HG03571 (cell line): ENCODE data around the gene ADGRL3.

Experiments used
- ATAC-seq: cut with Tn5 transposase; IDR thresholded peaks from one replicate; pipeline ENCODE4 v1.9.1; 2021; ENCODE audit not compliant: unreplicated experiment

Gene ADGRL3

GRCh38 chr4:61533140-61533539, 333.0 kb downstream of the ADGRL3 start:
- ATAC-seq, result no peak

DNA sequence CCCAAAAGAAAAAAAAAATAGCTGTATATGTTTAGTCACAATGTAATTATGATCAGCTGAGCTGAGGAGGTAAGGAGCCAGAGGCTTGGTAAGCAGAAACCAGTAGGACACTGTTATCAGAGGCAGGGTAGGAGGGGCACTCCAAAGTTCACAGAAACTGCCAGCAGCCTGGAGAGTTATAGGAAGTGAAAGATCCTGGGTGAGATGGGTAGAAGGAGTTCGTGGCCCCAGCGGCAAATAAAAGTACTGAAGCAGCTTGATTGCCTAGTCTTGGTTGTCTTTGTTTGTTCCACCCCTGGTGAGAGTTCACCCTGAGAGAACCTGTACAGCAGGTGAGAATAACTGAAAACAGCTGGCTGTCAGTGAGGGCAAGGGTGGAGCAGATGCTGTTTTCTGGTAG, 340.8 kb downstream of the ADGRL3 start:
- no peak for ATAC-seq

DNA sequence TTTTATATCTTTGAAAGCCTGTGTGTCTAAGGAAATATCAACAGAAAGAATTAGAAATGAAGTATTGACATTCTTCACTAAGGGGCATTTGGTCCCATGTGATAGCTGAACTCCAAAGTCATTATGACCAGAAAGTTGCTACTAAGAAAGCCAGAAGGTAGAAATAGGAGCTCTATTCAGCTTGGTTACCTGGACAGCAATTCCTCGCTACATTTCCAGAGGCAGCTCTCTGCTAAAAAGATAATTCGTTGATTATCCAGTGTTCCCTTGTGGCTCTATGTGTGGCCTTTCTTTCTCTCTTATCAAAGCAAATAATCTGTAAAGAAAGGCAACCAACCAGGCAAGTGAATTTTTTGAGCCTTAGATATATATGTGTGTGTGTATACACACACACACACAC, 341.3 kb downstream of the ADGRL3 start:
- no peak for ATAC-seq

- ATAC-seq, result no peak
These were observed 343.9 kb downstream of the ADGRL3 start for GRCh38 chr4:61543976-61544375.

GRCh38 chr4:61545902-61546480, 345.9 kb downstream of the ADGRL3 start:
- ATAC-seq, result no peak

DNA sequence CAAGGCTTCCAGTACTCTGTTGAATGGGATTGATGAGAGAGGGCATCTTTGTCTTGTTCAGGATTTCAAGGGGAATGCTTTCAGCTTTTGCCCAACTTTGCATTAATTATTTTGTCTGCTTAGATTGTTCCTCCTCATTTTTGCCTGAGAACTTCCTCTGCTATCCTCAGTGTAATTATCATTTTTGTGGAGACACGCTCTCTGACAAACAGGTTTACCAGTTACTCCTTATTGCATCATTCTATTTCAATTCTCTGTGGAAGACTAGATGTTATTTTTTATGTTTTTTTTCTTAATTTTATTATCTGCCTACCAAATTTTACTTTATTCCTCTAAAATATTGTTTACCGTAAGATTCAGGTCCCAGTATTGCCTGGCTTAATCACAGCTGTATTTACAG, 349.2 kb downstream of the ADGRL3 start:
- no peak for ATAC-seq

GRCh38 chr4:61553557-61554125, 353.5 kb downstream of the ADGRL3 start:
- ATAC-seq, result no peak

DNA sequence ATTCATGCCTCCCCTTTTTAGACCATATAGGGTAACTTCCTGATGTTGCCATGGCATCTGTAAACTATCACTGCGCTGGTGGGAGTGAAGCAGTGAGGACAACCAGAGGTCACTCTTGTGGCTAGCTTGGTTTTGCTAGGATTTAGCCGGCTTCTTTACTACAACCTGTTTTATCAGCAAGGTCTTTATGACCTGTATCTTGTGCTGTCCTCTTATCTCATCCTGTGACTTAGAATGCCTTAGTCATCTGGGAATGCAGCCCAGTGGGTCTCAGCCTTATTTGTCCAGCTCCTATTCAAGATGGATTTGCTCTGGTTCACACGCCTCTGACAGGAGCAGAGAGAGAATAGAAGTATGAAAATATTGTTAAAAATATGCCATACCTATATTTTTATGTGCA, 355.7 kb downstream of the ADGRL3 start:
- no peak for ATAC-seq

GRCh38 chr4:61556277-61556676, 356.2 kb downstream of the ADGRL3 start:
- no peak for ATAC-seq

DNA sequence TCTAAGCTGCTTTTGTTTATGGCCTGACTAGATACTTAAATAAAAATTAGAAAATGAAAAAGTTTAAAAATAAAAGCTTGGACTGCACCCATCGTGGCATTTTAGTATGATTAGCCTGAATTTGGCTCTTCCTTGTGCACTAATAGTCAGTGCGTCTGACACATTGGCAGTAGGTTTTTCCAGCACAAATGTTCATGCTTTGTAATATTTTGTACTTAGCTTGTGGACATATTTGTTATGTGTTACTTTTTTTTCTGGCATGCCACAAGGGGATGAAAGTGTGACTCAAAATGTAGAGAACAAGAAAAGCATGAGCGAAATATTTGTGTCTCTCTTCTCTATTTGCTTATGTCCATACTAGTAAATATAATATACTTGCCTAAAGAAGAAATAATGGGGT, 359.3 kb downstream of the ADGRL3 start:
- no peak for ATAC-seq

DNA sequence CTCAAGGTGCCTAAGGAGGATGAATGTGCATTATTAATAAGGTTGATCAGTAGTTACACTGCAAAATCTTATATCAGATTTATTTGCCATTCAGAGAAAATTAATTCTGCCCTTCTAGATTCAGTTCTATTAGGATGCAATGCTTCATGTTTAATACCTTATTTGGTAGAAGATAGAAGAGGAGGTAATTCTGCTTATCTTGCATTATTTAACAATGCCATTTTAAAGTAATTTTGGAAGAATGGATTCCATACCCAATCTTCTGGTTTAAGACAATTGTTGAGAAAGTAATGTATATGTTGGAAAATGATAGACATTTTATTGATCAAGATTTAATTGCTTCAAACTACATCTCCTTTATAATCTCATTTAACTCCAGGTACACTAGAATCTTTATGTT, 360.9 kb downstream of the ADGRL3 start:
- no peak for ATAC-seq

DNA sequence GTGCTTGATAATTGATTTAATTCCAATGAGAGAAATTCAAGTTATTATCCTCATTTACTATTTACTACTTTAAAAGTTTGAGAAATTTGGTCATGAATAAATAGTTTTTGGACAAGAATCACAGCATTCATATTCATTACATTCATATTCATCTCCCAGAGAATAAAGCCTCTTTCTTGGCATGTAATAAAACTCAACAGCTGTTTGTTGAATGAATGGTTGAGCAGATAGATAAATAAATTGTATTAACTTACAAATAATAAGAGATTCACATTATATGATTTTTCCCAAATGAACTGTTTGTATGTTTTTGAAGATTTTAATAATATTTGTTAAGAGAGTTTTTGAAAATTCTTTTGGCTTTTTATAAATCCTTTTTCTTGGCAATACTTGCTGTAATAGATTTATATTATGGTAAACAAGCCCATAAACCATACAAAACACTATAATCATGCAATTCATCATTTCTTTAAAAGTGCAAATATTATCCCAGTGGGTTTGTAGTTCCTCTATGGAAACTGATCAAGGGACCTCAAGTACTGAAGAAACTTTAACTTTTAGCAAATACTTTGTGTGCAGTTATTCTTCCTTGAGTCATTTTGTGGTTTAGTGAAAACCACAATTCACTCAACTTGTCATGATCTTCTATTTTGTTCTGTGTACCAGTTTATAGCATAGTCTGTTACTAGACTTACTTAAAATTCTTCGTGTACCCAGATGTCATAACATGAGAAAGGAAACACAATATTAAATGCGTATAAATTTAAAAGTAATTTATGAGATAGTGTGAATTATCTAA, 371.8 kb downstream of the ADGRL3 start:
- no peak for ATAC-seq

GRCh38 chr4:61575796-61576195, 375.7 kb downstream of the ADGRL3 start:
- ATAC-seq, result no peak

GRCh38 chr4:61579786-61580185, 379.7 kb downstream of the ADGRL3 start:
- no peak for ATAC-seq

GRCh38 chr4:61580721-61581377, 380.7 kb downstream of the ADGRL3 start:
- ATAC-seq, result no peak

GRCh38 chr4:61583696-61584095, 383.6 kb downstream of the ADGRL3 start:
- ATAC-seq, result no peak

DNA sequence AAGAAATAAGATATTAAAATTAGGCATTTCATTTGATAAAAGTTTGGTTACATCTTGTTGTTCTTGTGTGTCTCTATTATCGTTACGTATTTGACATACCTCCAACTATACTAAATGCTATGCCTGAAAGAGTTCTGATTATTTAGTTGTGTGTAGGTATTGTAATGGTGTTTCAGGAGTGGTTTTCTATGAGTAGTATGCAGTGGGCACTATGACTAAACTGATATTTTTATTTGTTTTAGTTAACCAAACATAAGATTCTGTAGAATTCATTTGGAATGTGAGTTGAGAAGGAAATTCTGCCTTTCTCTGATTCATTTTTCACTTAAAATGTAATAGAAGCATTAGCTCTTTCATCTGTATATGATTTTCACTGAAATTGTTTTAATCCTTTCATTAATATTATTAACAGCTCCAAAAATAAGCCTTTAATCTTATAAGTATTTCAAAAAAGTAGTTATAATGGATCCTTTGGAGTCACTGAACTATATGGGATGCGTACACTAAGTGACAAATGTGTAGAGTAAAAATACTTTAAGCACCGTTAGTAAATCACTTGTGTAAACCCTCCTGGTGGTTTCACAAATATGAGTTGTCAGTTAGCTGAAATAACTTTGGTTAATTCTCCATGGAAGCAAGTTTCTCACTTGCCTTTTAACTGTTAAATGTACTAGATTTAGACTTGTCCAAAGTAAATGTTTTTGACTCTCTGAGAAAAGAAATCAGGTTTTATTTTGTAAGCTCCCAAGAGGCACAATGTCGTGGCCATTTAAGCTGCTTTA, 388.7 kb downstream of the ADGRL3 start:
- no peak for ATAC-seq

GRCh38 chr4:61590881-61591280, 390.8 kb downstream of the ADGRL3 start:
- no peak for ATAC-seq

DNA sequence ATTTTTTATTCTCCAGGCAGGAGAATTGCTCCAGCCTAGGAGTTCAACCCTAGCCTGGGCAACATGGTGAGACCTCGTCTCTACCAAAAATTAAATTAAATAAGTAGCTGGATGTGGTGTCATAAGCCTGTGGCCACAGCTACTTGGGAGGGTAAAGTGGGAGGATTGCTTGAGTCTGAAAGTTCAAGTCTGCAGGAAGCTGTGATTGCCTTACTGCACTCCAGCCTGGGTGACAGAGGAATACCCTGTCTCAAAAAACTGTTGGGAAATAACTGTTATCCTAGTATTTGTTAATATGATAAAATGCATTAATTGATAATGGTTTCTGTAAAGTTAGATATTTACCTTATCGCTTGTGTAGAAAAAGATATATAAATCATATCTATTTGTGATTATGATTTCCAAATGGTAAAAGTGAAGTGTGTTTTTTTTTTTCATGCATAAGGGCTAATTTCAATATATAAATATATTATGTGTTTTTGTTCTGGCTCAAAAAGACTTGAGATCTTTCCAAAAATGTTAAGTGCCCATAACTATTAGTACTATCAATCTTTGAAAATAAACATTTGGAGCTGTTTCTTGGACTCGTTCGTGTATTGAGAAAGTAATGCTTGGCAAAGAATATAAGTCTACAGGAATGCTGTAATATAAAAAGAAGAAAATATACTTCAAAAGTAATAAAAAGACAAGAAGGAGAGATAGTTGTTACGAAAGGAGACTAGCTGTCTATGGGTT, 396.6 kb downstream of the ADGRL3 start:
- no peak for ATAC-seq

DNA sequence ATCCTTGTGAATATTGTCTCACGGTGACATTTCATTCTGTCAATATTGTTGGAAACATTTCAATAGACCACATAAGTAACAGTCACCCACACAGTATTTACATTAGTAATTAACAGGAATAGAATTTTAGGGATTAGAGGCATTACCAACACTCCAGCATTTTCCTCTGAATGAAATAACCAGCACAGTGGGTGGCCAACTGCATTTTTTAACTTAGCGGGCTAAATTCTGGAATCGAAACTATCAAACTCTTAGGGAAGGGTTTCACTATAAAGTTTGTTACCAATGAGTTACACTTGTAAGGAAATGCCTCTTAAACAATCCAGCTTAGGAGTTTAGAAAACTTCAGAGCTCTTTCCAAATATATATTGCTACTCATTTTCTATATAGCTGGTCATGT, 403.0 kb downstream of the ADGRL3 start:
- no peak for ATAC-seq

GRCh38 chr4:61604054-61604453, 403.9 kb downstream of the ADGRL3 start:
- ATAC-seq, result no peak
